HG03354 (cell line): ENCODE measurements around the gene RALGPS2.
"Not testable (repeated sequence)": the region's sequence is repeated elsewhere in the genome, so short reads cannot be mapped to it uniquely, and the experiment has no call there.

Source experiments
- ATAC-seq: cut with Tn5 transposase; IDR thresholded peaks from one replicate; pipeline ENCODE4 v1.9.1; 2021; ENCODE audit warnings: mild to moderate bottlenecking; ENCODE audit not compliant: unreplicated experiment, poor library complexity, severe bottlenecking

The RALGPS2 gene

DNA sequence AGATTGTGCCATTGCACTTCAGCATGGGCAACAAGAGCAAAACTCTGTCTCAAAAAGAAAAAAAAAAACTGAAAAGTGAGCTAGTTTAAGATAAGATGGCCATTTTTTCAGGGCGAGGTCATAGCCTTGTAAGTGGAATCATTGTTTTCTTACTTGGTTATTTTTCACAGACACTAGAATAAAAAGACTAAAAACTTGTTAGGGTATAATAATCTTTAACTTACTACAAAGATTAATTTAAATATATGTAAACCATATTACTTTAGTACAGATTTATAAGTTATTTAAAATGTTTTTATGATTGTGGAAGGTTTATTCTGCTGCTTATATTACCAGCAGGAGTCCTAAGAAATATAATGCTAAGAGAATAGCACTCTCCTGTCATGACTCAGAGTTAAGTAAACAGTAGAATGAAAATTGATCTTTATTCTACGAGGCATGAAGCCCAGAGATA is 122.4 kb downstream of the RALGPS2 start:
- no peak for ATAC-seq

DNA sequence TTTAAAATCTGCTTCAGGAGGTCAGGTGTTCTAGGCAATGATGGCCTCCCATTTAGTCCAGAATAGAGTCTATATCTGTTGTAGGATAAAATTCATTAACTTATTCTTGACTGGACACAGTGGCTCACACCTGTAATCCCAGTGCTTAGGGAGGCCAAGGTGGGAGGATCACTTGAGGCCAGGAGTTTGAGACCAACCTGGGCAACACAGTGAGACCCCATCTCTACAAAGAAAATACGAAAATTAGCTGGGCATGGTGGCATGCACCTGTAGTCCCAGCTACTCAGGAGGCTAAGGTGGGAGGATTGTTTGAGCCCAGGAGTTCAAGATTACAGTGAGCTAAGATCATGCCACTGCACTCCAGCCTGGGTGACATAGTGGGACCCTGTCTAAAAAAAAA is 122.9 kb downstream of the RALGPS2 start:
- not testable (repeated sequence) for ATAC-seq

DNA sequence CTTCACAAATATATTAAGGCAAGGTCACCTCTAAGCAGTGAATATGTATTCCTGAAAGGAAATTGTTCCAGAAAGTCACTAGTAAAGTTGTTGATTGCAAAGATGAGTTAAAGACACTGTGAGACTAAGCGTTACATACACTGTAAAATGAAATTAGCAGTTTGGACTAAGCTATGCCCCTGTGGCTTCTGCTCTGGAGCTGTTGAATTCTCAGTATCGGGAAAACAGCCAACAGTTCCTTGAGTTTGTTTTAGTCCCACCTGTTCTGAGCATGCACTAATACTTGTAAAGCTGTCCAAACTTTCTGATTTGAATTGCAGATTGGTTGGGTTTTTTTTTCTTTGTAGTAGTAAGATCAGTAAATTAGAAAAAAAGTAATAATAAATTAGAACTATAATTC is 124.9 kb downstream of the RALGPS2 start:
- no peak for ATAC-seq

DNA sequence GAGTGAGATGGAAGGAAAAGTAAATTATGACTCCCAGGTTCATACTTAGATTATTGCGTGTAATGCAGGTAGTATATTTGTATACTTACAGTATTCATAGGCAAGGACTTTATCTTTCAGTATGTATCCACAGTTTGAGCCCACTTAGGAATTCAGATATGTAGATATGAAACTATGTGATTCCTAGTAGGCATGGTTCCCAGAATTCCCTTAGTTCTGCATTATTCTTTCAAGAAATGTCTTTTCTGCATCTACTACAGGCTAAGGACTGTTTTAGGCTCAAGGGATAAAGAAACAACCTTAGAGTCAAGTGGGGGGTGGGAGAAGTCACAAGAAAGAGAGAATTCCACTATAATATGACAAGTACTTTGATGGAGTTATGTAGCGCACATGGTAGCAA is 132.1 kb downstream of the RALGPS2 start:
- ATAC-seq = no peak

DNA sequence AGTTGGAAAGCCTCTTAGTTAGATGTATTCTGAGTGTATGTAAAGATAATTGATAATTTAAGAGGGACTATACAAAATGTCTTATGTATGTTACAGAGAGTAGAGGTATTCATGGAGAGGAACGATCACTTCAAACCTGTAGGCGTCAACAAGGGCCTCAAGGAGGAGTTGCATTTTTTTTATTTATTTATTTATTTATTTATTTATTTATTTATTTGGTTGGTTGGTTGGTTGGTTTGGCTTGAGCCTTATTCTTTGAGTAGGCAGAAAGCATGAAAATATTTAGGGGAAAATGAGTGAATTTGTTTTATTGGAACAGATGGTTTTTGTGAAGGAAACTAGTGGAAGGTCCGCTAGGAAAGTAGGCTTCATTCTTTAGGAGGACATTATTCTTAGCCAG is 137.4 kb downstream of the RALGPS2 start:
- no peak for ATAC-seq

DNA sequence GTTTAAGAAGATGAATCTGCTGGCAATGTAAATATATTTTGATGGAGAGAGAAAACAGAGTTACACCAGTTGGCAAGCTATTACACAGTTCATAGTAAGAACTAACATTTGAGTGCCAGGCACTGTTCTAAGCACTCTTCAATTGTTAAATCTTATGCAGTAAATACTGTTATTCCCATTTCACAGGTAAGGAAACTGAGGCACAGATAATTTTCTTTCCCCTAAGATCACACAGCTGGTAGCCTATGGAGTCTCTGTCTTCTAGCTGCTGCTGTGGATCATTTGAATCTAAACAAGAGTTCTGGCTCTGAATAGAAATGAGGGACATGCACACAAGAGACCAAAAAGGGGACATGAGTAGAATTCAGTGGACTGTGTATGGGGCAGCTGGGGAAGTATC is 137.8 kb downstream of the RALGPS2 start:
- no peak for ATAC-seq

DNA sequence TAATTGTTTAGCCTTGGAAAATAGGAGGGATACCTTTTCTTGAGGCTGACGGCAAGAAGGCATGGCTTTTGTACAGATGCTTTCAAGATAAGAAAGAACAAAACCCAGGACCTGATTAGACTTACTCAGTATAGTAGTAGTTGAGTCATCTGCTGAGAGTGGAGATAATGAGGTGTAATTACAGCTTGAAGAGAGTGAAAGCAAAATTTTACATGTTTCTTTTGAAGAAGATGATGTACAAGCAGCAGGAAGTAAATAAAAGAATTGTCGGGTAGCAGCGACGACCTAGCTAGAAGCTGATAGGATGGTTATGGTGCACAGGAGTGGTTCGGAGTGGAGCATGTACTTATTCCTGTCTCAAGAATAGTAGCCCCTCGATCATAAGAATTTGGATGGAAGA is 139.3 kb downstream of the RALGPS2 start:
- no peak for ATAC-seq

- ATAC-seq = no peak
These were observed 142.6 kb downstream of the RALGPS2 start for GRCh38 chr1:178867670-178868069.

- ATAC-seq = no peak
These were observed 143.7 kb downstream of the RALGPS2 start for GRCh38 chr1:178868706-178869105.

DNA sequence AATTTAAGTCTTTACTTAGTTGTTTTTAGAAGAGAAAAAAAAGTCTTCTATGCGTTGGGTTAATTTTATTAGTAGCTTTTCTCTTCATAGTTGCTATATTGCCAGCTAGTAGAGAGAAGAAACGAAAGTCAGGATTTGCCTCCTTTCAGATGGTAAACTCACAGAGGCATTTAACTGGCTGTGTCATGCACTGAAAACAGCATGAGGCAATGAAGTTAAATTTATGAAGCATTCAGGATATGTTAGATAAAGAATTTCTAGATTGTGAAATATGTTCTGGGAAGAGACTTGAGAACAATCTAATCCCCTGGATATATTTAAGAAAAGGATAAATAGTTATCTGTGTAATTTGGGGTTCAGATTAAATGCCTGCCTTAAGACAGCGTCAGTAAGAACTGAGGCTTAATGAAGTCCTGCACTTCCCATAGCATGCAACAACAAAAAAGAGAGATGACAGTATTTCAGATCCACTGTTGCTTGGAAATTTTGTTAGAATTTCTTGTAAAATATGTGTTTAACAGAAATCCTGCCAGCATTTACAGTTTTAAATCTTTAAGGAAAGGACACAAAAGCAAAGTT is 144.2 kb downstream of the RALGPS2 start:
- no peak for ATAC-seq

- ATAC-seq = no peak
These were observed 145.2 kb downstream of the RALGPS2 start for GRCh38 chr1:178870221-178870620.

- ATAC-seq = no peak
These were observed 145.9 kb downstream of the RALGPS2 start, which contains the start of gene ANGPTL1 for GRCh38 chr1:178870944-178871343. Gene ANGPTL1, minus strand, starts transcription at chr1:178871077. Its CDS starts 5,301 bp downstream, at chr1:178865776.

GRCh38 chr1:178871551-178872320 is 146.7 kb downstream of the RALGPS2 start:
- ATAC-seq = no peak

DNA sequence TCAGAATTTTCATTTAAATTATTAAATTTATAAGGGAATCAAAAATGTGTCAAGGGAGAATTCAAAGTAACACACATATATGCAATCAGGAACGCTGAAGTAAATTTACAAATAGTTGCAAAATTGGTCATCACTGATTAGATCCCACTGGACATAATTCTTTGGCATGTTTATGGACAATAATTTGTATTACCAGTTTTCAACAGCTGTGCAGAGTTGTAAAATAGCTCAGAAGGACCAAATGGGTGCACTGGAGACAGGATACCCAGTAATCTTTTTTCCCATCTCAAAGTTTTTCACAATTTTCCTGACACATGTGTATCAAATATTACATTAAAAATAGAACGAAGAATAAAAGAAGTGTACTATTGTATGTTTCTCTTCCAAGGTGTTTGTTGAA is 149.9 kb downstream of the RALGPS2 start:
- no peak for ATAC-seq

DNA sequence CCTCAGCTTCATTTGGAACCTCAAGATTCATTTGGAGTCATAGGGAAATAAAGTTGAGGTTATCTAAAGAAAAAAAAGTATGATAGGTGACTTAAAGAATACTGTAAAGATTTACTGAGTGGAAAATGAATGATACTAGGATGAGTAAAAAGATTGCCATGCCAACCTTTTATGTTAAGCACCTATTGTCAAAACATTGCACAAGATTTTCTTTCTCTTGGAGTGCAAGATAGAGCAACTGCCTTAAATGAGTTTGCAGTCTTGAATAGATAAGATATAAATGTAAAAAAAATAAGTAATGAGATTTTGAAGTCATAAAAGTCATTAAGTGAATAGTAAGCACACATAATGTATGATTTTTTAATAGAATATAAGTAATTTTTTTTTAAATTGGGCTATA is 150.9 kb downstream of the RALGPS2 start:
- ATAC-seq = no peak

- ATAC-seq = no peak
These were observed 152.9 kb downstream of the RALGPS2 start for GRCh38 chr1:178877896-178878295.

DNA sequence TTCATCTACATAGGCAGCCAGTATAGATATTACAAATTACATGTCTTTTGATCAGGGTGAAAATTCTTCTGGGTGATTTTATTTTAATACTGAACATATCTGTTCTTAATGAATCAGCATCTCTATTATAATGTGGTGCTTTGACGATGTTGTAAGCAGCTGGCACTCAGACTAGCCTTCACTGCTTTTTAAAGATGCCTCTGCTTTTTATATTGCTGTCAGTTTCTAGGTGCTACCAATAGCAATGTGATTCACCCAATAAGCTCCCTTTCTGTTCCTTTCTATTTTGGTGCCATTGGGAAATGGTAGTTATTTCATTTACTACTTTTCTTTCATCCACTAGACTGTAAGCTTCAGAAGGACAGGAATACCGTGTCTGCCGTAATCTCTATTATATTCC is 156.9 kb downstream of the RALGPS2 start:
- no peak for ATAC-seq

GRCh38 chr1:178885869-178886268 is 160.8 kb downstream of the RALGPS2 start:
- no peak for ATAC-seq

GRCh38 chr1:178886551-178886950 is 161.5 kb downstream of the RALGPS2 start:
- ATAC-seq = no peak

- no peak for ATAC-seq
These were observed 170.9 kb downstream of the RALGPS2 start for GRCh38 chr1:178895928-178896327.

DNA sequence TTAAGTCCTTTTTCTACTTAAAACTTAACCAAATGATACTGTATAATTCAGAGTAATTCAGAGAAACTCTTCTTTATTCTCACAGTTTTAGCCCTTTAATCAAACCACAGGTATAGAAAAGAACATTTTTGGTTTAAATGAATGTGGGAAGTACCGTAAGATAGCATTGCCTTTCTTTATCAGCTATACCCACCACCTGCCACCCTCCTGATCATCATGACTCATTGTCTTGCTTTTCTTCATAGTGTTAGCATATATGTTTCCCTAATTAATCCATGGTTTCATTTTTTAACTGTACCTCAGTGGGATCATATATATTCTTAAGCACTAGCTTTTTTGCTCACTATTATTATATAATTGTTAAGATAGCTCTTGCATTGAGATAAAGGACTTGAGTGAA is 173.4 kb downstream of the RALGPS2 start:
- ATAC-seq = no peak
